Glomerular endothelial cell (primary cell): ENCODE data around the gene GPR34. TPM values are rescaled to one million over a fixed set of nuclear protein-coding genes. Genes with fewer than 3 reads are reported as not detected.

Experiments
- DNase-seq: peaks from one replicate; pipeline ENCODE4 v3.0.0-alpha.2; 2011; ENCODE audit warnings: low read depth, low spot score; ENCODE audit errors: extremely low read depth
- total RNA-seq: library from RNA; depleted of rRNA; stranded (reverse); fragments of >200 nt; gene quantifications from 2 replicates; pipeline ENCODE4 v1.2.3, GENCODE V29; 2015

GPR34 gene
- total RNA-seq, 1 donor from 2014 or later: not detected

- no peak for DNase-seq
Observed at GRCh38 chrX:41730081-41730480, 41.3 kb downstream of the GPR34 start.

GRCh38 chrX:41732260-41732659, 43.5 kb downstream of the GPR34 start:
- no peak for DNase-seq

- no peak for DNase-seq
Observed at GRCh38 chrX:41733939-41734338, 45.2 kb downstream of the GPR34 start.

- DNase-seq: no peak
Observed at GRCh38 chrX:41734530-41734929, 45.8 kb downstream of the GPR34 start.

- no peak for DNase-seq
Observed at GRCh38 chrX:41737065-41737464, 48.3 kb downstream of the GPR34 start.

- DNase-seq: no peak
Observed at GRCh38 chrX:41739871-41740270, 51.1 kb downstream of the GPR34 start.

Other genes with a start within 250 kb of the GPR34 start
- not detected in 2 replicates for gene NYX, start 241.6 kb upstream of the GPR34 start, total RNA-seq
- gene GPR82, start 35.2 kb downstream of the GPR34 start, total RNA-seq: not detected in 2 replicates
- 21.3 and 31.0 TPM in 2 replicates for gene CASK, start 234.6 kb downstream of the GPR34 start, total RNA-seq